HG03571 (cell line): Measurements from ENCODE around the gene PDZRN3.

Experiments
- ATAC-seq: cut with Tn5 transposase; IDR thresholded peaks from one replicate; pipeline ENCODE4 v1.9.1; 2021; ENCODE audit not compliant: unreplicated experiment

PDZRN3 gene

GRCh38 chr3:73432023-73432705 lies 192.6 kb downstream of the PDZRN3 start:
- ATAC-seq = no peak

GRCh38 chr3:73431183-73431900 lies 193.4 kb downstream of the PDZRN3 start:
- ATAC-seq = no peak

- ATAC-seq = no peak
Observed at GRCh38 chr3:73427048-73427706, 197.6 kb downstream of the PDZRN3 start.

- no peak for ATAC-seq
Observed at GRCh38 chr3:73426606-73427005, 198.1 kb downstream of the PDZRN3 start.

- no peak for ATAC-seq
Observed at GRCh38 chr3:73423116-73423515, 201.6 kb downstream of the PDZRN3 start.

- no peak for ATAC-seq
Observed at GRCh38 chr3:73422571-73422970, 202.2 kb downstream of the PDZRN3 start.

- no peak for ATAC-seq
Observed at GRCh38 chr3:73419942-73420341, 204.8 kb downstream of the PDZRN3 start.

- no peak for ATAC-seq
Observed at GRCh38 chr3:73419179-73419803, 205.4 kb downstream of the PDZRN3 start.

- ATAC-seq = no peak
Observed at GRCh38 chr3:73418681-73419080, 206.1 kb downstream of the PDZRN3 start.

GRCh38 chr3:73415118-73415517 lies 209.6 kb downstream of the PDZRN3 start:
- ATAC-seq = no peak

GRCh38 chr3:73413619-73414018 lies 211.1 kb downstream of the PDZRN3 start:
- no peak for ATAC-seq

- ATAC-seq = no peak
Observed at GRCh38 chr3:73411993-73412392, 212.7 kb downstream of the PDZRN3 start.

- no peak for ATAC-seq
Observed at GRCh38 chr3:73411545-73411944, 213.2 kb downstream of the PDZRN3 start.

GRCh38 chr3:73409138-73409763 lies 215.5 kb downstream of the PDZRN3 start:
- ATAC-seq = no peak

GRCh38 chr3:73408634-73409033 lies 216.1 kb downstream of the PDZRN3 start:
- ATAC-seq = no peak

GRCh38 chr3:73407577-73407976 lies 217.2 kb downstream of the PDZRN3 start:
- ATAC-seq = no peak

GRCh38 chr3:73405853-73406252 lies 218.9 kb downstream of the PDZRN3 start:
- ATAC-seq = no peak

- ATAC-seq = no peak
Observed at GRCh38 chr3:73405000-73405399, 219.7 kb downstream of the PDZRN3 start.

GRCh38 chr3:73404435-73404834 lies 220.3 kb downstream of the PDZRN3 start:
- no peak for ATAC-seq

GRCh38 chr3:73403444-73403843 lies 221.3 kb downstream of the PDZRN3 start:
- no peak for ATAC-seq

- ATAC-seq = no peak
Observed at GRCh38 chr3:73401616-73402279, 223.0 kb downstream of the PDZRN3 start.
